DND-41 (cell line): ENCODE measurements around the gene NAT9.

Source experiments
- EZH2 ChIP-seq: IDR thresholded peaks from 3 replicates; pipeline ENCODE4 v1.6.1; 2012; ENCODE audit warnings: borderline replicate concordance, low read depth, mild to moderate bottlenecking, moderate library complexity, low read length, inconsistent platforms; ENCODE audit not compliant: severe bottlenecking
- TF ChIP-seq, protein P1 (sequence below): IDR thresholded peaks from 2 replicates; pipeline ENCODE4 v1.5.1; 2012; ENCODE audit warnings: borderline replicate concordance, low read length, moderate library complexity, mild to moderate bottlenecking; ENCODE audit not compliant: poor library complexity, severe bottlenecking; ENCODE audit errors: extremely low read depth

DNA sequence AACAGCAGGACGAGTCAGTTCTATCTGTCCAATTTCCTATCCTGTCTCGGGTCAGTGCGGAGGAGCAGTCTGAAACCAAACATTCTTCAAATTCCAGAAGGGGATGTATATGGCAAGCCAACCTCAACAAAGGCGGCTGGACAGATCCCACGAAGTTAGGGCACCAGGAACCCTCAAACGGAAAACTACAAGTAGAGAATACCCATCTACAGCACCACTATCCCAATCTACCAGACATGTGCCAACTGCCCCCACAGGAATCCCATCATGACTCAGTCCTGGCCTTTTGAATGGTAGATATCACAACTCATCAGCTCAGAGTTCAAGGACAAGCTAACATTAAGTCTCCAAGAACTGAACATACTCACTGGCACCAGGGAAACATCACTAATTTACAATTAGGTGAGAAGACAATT lies 2.3 kb downstream of the NAT9 start:
- TF ChIP-seq, protein P1, sequence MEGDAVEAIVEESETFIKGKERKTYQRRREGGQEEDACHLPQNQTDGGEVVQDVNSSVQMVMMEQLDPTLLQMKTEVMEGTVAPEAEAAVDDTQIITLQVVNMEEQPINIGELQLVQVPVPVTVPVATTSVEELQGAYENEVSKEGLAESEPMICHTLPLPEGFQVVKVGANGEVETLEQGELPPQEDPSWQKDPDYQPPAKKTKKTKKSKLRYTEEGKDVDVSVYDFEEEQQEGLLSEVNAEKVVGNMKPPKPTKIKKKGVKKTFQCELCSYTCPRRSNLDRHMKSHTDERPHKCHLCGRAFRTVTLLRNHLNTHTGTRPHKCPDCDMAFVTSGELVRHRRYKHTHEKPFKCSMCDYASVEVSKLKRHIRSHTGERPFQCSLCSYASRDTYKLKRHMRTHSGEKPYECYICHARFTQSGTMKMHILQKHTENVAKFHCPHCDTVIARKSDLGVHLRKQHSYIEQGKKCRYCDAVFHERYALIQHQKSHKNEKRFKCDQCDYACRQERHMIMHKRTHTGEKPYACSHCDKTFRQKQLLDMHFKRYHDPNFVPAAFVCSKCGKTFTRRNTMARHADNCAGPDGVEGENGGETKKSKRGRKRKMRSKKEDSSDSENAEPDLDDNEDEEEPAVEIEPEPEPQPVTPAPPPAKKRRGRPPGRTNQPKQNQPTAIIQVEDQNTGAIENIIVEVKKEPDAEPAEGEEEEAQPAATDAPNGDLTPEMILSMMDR, result no peak
- TF ChIP-seq EZH2, result no peak
